ENCODE data around the gene CPTP.

DNA sequence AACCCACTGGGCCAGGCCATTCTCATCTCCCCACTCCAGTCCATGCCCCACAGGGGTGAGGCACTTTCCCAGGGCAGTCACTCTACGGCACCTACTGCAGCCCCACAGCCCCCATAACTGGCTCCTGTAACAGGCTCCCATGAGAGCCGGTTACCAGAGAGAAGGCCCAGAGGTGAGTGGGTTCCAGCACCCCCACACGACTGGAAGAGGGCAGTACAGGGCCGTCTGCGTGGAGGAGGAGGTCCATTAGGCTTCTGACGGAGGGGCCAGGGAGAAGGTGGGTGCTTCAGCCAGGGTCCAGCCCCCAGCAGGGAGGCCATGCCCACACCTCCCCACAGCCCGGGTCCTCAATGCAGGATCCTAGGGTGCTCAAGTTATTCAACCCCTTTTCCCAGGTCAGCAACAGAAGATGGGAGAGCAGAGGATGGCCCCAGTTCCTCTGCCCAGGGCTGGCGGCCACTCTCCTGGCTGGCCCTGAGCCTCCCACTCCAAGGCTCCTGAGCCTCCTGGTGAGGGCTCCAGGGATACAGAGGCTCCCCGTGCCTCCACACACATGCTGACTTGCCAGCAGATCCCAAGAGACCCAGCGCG is 18.4 kb upstream of the CPTP start:
- TF ChIP-seq, protein P1, sequence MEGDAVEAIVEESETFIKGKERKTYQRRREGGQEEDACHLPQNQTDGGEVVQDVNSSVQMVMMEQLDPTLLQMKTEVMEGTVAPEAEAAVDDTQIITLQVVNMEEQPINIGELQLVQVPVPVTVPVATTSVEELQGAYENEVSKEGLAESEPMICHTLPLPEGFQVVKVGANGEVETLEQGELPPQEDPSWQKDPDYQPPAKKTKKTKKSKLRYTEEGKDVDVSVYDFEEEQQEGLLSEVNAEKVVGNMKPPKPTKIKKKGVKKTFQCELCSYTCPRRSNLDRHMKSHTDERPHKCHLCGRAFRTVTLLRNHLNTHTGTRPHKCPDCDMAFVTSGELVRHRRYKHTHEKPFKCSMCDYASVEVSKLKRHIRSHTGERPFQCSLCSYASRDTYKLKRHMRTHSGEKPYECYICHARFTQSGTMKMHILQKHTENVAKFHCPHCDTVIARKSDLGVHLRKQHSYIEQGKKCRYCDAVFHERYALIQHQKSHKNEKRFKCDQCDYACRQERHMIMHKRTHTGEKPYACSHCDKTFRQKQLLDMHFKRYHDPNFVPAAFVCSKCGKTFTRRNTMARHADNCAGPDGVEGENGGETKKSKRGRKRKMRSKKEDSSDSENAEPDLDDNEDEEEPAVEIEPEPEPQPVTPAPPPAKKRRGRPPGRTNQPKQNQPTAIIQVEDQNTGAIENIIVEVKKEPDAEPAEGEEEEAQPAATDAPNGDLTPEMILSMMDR (conservative IDR thresholded peaks at IDR 0.05; ENCODE audit: low read depth, low read length): peak; percentile 45
- TF ChIP-seq EZH2 (IDR thresholded peaks at IDR 0.05; ENCODE audit: low read length, unreplicated experiment): no peak

Data from PC-3 (cell line).